GM12878 (cell line): ENCODE data around the gene TMEM168. TPM values are rescaled to one million over a fixed set of nuclear protein-coding genes. Genes with fewer than 3 reads are reported as not detected.
A peak's percentile ranks its signal among the peaks of the same experiment; 100 is the strongest.

ENCODE experiments used
- ATAC-seq: fragments of 200-7000 bp; cut with Tn5 transposase; 3 replicates; pipeline ENCODE4 v1.9.1; 2020; ENCODE audit warnings: mild to moderate bottlenecking, moderate library complexity
- BruUV-seq: library from RNA; stranded (reverse); fragments of 400-500 nt; replicated peaks from 2 replicates; lab custom pipeline; 2021; lab: Mats Ljungman, UMichigan
- CTCF ChIA-PET: fragments of 300-600 bp; sonication (Branson Sonifier 250); formaldehyde crosslinking; extraction: SDS; loops from one replicate; lab custom pipeline; 2021; ENCODE audit warnings: inconsistent platforms; lab: Yijun Ruan, JAX
- POLR2A ChIA-PET: fragments of 350-600 bp; formaldehyde crosslinking; extraction: SDS; loops from one replicate; lab custom pipeline; 2021; ENCODE audit warnings: inconsistent platforms; lab: Charles Lee
- RAD21 ChIA-PET: fragments of 300-600 bp; sonication (Branson Sonifier 250); formaldehyde crosslinking; loops from one replicate; lab custom pipeline; 2023; ENCODE audit warnings: antibody characterized with exemption; ENCODE audit not compliant: unreplicated experiment; lab: Charles Lee
- SMC1A ChIA-PET: fragments of 300-600 bp; sonication (Branson Sonifier 250); formaldehyde crosslinking; loops from one replicate; lab custom pipeline; 2023; ENCODE audit not compliant: unreplicated experiment, uncharacterized antibody; lab: Charles Lee
- DNase-seq: peaks from one replicate; pipeline ENCODE4 v3.0.0-alpha.2; 2011; ENCODE audit warnings: low read depth, low spot score
- FAIRE-seq: peaks from 3 replicates; lab custom pipeline; 2011; peaks lifted over from hg19 to GRCh38; lab: Jason Lieb, UNC
- H2AFZ ChIP-seq: 2 replicates; pipeline ENCODE4 v1.6.0; 2011; ENCODE audit warnings: low read depth, low read length, control low read depth; ENCODE audit not compliant: control insufficient read depth
- H3K27ac ChIP-seq: 2 replicates; pipeline ENCODE4 v1.5.1; 2011; ENCODE audit warnings: control low read depth; ENCODE audit not compliant: control insufficient read depth, insufficient read depth
- H3K27me3 ChIP-seq, 2 experiments: replicated peaks in 1 of 2; 2 replicates each; pipeline versions ENCODE4 v1.6.0 to v1.6.1; 2011; ENCODE audit warnings: low read length in 1 of 2; ENCODE audit not compliant: control insufficient read depth in 2 of 2, insufficient read depth in 2 of 2
- H3K36me3 ChIP-seq, 2 experiments: 2 replicates each; pipeline ENCODE4 v1.5.1; 2011; ENCODE audit warnings: low read length in 1 of 2; ENCODE audit not compliant: control insufficient read depth in 2 of 2, insufficient read depth in 2 of 2
- H3K4me1 ChIP-seq: 2 replicates; pipeline ENCODE4 v1.6.1; 2011; ENCODE audit warnings: mild to moderate bottlenecking, low read length, moderate library complexity, mixed read lengths; ENCODE audit not compliant: control insufficient read depth, insufficient read depth
- H3K4me2 ChIP-seq: 2 replicates; pipeline ENCODE4 v1.6.0; 2011; ENCODE audit warnings: control low read depth; ENCODE audit not compliant: control insufficient read depth, insufficient read depth
- H3K4me3 ChIP-seq: fragments of 200-600 bp; sonication (generic); 2 replicates; pipeline ENCODE4 v1.5.1; 2016
- H3K79me2 ChIP-seq: 2 replicates; pipeline ENCODE4 v1.6.0; 2011; ENCODE audit warnings: low read length; ENCODE audit not compliant: control insufficient read depth, insufficient read depth
- H3K9ac ChIP-seq: 2 replicates; pipeline ENCODE4 v1.8.0; 2011; ENCODE audit warnings: low read length, control low read depth, mixed read lengths; ENCODE audit not compliant: control insufficient read depth, insufficient read depth
- H3K9me3 ChIP-seq: replicated peaks from 3 replicates; pipeline ENCODE4 v1.5.1; 2011; ENCODE audit warnings: mild to moderate bottlenecking, low read length; ENCODE audit not compliant: control insufficient read depth, insufficient read depth
- H4K20me1 ChIP-seq: 2 replicates; pipeline ENCODE4 v1.6.0; 2011; ENCODE audit not compliant: control insufficient read depth, insufficient read depth
- ASH2L ChIP-seq: fragments of 300-600, 200-600 bp; sonication (generic); IDR thresholded peaks from 2 replicates; pipeline ENCODE4 v1.6.1; 2017; ENCODE audit warnings: low read depth, mild to moderate bottlenecking, borderline replicate concordance
- ATF2 ChIP-seq: IDR thresholded peaks from 2 replicates; pipeline ENCODE4 v1.6.1; 2012; ENCODE audit warnings: low read length, inconsistent platforms
- E2F4 ChIP-seq: IDR thresholded peaks from 2 replicates; pipeline ENCODE4 v1.6.1; 2012; ENCODE audit warnings: low read depth, low read length, improper control_type of control experiment
- ESRRA ChIP-seq: IDR thresholded peaks from 2 replicates; pipeline ENCODE4 v1.6.1; 2012; ENCODE audit warnings: mild to moderate bottlenecking, low read length, improper control_type of control experiment
- HCFC1 ChIP-seq: fragments of 150-350 bp; IDR thresholded peaks from 2 replicates; pipeline ENCODE4 v1.6.1; 2014; ENCODE audit warnings: low read length
- HDGF ChIP-seq: fragments of 450-650 bp; IDR thresholded peaks from 2 replicates; pipeline ENCODE4 v1.6.1; 2016; ENCODE audit warnings: antibody characterized with exemption
- IKZF1 ChIP-seq: fragments of 450-650 bp; conservative IDR thresholded peaks from 2 replicates; pipeline ENCODE4 v1.6.1; 2017; ENCODE audit warnings: antibody characterized with exemption, mild to moderate bottlenecking
- NFXL1 ChIP-seq: fragments of 450-650 bp; IDR thresholded peaks from 2 replicates; pipeline ENCODE4 v1.6.1; 2017; ENCODE audit warnings: antibody characterized with exemption, mild to moderate bottlenecking, borderline replicate concordance
- RFX5 ChIP-seq: IDR thresholded peaks from 2 replicates; pipeline ENCODE4 v1.6.1; 2011; ENCODE audit warnings: low read depth, low read length, improper control_type of control experiment
- SIN3A ChIP-seq: IDR thresholded peaks from 2 replicates; pipeline ENCODE4 v1.6.1; 2012; ENCODE audit warnings: low read depth, low read length, improper control_type of control experiment
- SIX5 ChIP-seq: IDR thresholded peaks from 2 replicates; pipeline ENCODE4 v1.6.1; 2011; ENCODE audit warnings: mild to moderate bottlenecking, low read depth, low read length, moderate library complexity; ENCODE audit not compliant: severe bottlenecking
- SREBF1 ChIP-seq: IDR thresholded peaks from 2 replicates; pipeline ENCODE4 v1.6.1; 2012; ENCODE audit warnings: mild to moderate bottlenecking, low read length
- USF2 ChIP-seq: IDR thresholded peaks from 2 replicates; pipeline ENCODE4 v1.6.1; 2011; ENCODE audit warnings: low read depth, low read length, improper control_type of control experiment, borderline replicate concordance
- ZNF207 ChIP-seq: fragments of 450-650 bp; IDR thresholded peaks from 2 replicates; pipeline ENCODE4 v1.6.1; 2014; ENCODE audit warnings: antibody characterized with exemption, mild to moderate bottlenecking, borderline replicate concordance
- ZNF274 ChIP-seq: IDR thresholded peaks from one replicate; pipeline ENCODE4 v1.8.0; 2011; ENCODE audit not compliant: insufficient read length, insufficient read depth
- ZNF622 ChIP-seq: fragments of 450-650 bp; IDR thresholded peaks from 2 replicates; pipeline ENCODE4 v1.6.1; 2017; ENCODE audit warnings: mild to moderate bottlenecking, inconsistent platforms
- WGBS: methylation state at CpG from one replicate; pipeline ENCODE4 v1.1.6; 2016; ENCODE audit warnings: low lambda C conversion rate; ENCODE audit not compliant: insufficient replicate concordance, insufficient coverage; ENCODE audit errors: missing lambda C conversion rate; 5-methylcytosine and 5-hydroxymethylcytosine counted together
- in situ Hi-C: fragments of 300-500 bp; cut with MboI; formaldehyde crosslinking; loops from 9 replicates; pipeline ENCODE4 v1.14.3; 2018; ENCODE audit warnings: mixed read lengths
- intact Hi-C: fragments of 100-400 bp; cut with micrococcal nuclease; formaldehyde crosslinking; loops from one replicate; pipeline ENCODE4 v1.14.2; 2022; ENCODE audit not compliant: unreplicated experiment
- polyA plus RNA-seq, 11 experiments: library from polyadenylated mRNA; depleted of rRNA in 4 of 11; unstranded in 6 of 11; stranded (reverse) in 5 of 11; fragments of >200 nt; fragmentation: Nextera tagmentation in 4 of 11; fragmentation: Illumina TruSeq in 1 of 11; extraction: Ambion mirVana in 4 of 11; extraction: Trizol in 1 of 11; gene quantifications; 1 replicate in 1 of 11; 2 replicates in 10 of 11; pipeline versions ENCODE4 v1.2.1 to v1.2.3, GENCODE V29; 2011 to 2016; ENCODE audit warnings: inconsistent platforms in 2 of 11, missing spikeins in 2 of 11, low read depth in 1 of 11
- total RNA-seq, 4 experiments: library from RNA; depleted of rRNA in 3 of 4; stranded (reverse); fragments of >200 nt in 3 of 4; fragmentation: Illumina TruSeq in 1 of 4; extraction: Trizol in 1 of 4; gene quantifications; 2 replicates each; pipeline versions ENCODE4 v1.2.1 to v1.2.3, GENCODE V29; 2013 to 2021

The TMEM168 gene
- total and polyA plus RNA-seq, 10 of the 15 experiments (the other 5 are each of a cell fraction or from before 2014, with no cell fraction given): 9.1 to 44.2 (median 19.8) TPM

DNA sequence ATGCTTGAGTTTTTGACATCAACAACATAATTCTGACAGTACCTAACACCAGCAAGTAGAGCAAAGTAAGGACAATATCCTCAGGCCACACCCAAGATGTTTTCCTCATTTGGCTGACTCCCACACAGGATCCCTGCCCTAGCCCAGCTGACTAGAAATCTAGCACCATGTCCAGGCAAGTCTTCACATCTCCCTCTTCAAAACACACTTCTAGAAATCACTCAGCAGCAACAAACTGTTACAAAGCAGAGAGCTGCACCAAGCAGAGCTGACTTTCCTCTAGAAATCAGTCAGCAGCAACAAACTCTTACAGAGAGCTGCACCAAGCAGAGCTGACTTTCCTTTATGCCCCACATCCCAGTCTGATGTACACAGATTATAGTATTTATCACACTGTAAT is 7.7 kb downstream of the TMEM168 start (continued):
- no peak for TF ChIP-seq E2F4
- TF ChIP-seq NFXL1: no peak
- no peak for TF ChIP-seq ZNF622
- TF ChIP-seq, all 136 proteins: peak for 16

- RAD21 ChIA-PET: no interaction called here
- no peak for FAIRE-seq
- H3K36me3 ChIP-seq: peaks cover 0 to 7% of the 10 kb centered on the region in 2 experiments; a peak in 3 of 4 replicates
- 96% methylated on average over 3 of the region's 3 CpGs for WGBS
- no peak overlapping the region for H3K4me3 ChIP-seq
- TF ChIP-seq RFX5 (no peak), ASH2L (no peak), HCFC1 (no peak), E2F4 (no peak), SREBF1 (no peak), ZNF274 (no peak), USF2 (no peak), IKZF1 (no peak), SIX5 (no peak), SIN3A (no peak), HDGF (no peak), ATF2 (no peak), ESRRA (no peak), ZNF207 (no peak)
- H3K4me2 ChIP-seq: no peak overlapping the region; the same call in 1 of the 2 replicates
- in situ Hi-C loops: loop anchor here (10.0 kb wide), 1 partner anchor 317 kb away; no protein-coding TSS in a partner anchor
- no peak for ATAC-seq
- H3K9me3 ChIP-seq: no peaks in the 10 kb centered on the region; the same call in 1 of the 3 replicates
- DNase-seq: no peak
- 0 out of 2 replicates have a peak, but pooled peaks cover 3% of the 10 kb centered on the region for H3K4me1 ChIP-seq
- CTCF ChIA-PET: no interaction called here
- SMC1A ChIA-PET: interaction anchor here (0.6 to 1.9 kb wide), 2 partner anchors 13 to 110 kb away, joined by 3 to 7 read pairs; no protein-coding TSS in a partner anchor
- no TSS peak for BruUV-seq
- H4K20me1 ChIP-seq: no peaks in the 10 kb centered on the region
- no peak overlapping the region for H3K9ac ChIP-seq
- H2AFZ ChIP-seq: no peak overlapping the region
- intact Hi-C loops: no loop called here
- peaks cover 8% of the 10 kb centered on the region for H3K79me2 ChIP-seq
- H3K27ac ChIP-seq: peak overlapping the region; percentile 52; the same call in 1 of the 2 replicates
- no peaks in the 10 kb centered on the region for H3K27me3 ChIP-seq
- POLR2A ChIA-PET: no interaction called here
Measured at GRCh38 chr7:112781558-112781957, 8.6 kb downstream of the TMEM168 start.
